Nephron (organoid): ENCODE results near the gene SLC22A3.

ENCODE experiments used
- H3K27ac Mint-ChIP-seq, 3 experiments: 2 replicates each; pipeline ENCODE4 v1.8.0; 2020; ENCODE audit warnings: mixed read lengths in 3 of 3, mild to moderate bottlenecking in 2 of 3, moderate library complexity in 1 of 3
- H3K27me3 Mint-ChIP-seq: 2 replicates; pipeline ENCODE4 v1.8.0; 2021; ENCODE audit warnings: low read depth, mild to moderate bottlenecking, moderate library complexity, mixed read lengths
- H3K36me3 Mint-ChIP-seq: 2 replicates; pipeline ENCODE4 v1.8.0; 2020; ENCODE audit warnings: low read depth, mixed read lengths
- H3K4me1 Mint-ChIP-seq: 2 replicates; pipeline ENCODE4 v1.8.0; 2020; ENCODE audit warnings: mixed read lengths
- H3K4me3 Mint-ChIP-seq, 3 experiments: 2 replicates each; pipeline ENCODE4 v1.8.0; 2020; ENCODE audit warnings: mild to moderate bottlenecking in 3 of 3, mixed read lengths in 3 of 3, moderate library complexity in 2 of 3
- H3K9me3 Mint-ChIP-seq: 2 replicates; pipeline ENCODE4 v1.8.0; 2020; ENCODE audit warnings: mixed read lengths
- CTCF ChIP-seq, 3 experiments: fragments of 200-600 bp; sonication (generic); IDR thresholded peaks; one replicate each; pipeline ENCODE4 v1.5.0; 2021; ENCODE audit warnings: antibody characterized with exemption in 3 of 3; ENCODE audit not compliant: unreplicated experiment in 3 of 3

The SLC22A3 gene

GRCh38 chr6:160431791-160432404 is 83.7 kb downstream of the SLC22A3 start:
- H3K36me3 Mint-ChIP-seq = no peaks in the 10 kb centered on the region
- TF ChIP-seq CTCF (IDR thresholded peaks at IDR 0.05; ENCODE audit: unreplicated experiment in 3 of 3) = no peak
- peaks cover 52% of the 10 kb centered on the region for H3K4me1 Mint-ChIP-seq
- no peaks in the 10 kb centered on the region for H3K9me3 Mint-ChIP-seq
- H3K4me3 Mint-ChIP-seq = no peak overlapping the region
- H3K27ac Mint-ChIP-seq = peak overlapping the region; percentile 64 to 89 (median 87)
- H3K27me3 Mint-ChIP-seq = peaks cover 14% of the 10 kb centered on the region

DNA sequence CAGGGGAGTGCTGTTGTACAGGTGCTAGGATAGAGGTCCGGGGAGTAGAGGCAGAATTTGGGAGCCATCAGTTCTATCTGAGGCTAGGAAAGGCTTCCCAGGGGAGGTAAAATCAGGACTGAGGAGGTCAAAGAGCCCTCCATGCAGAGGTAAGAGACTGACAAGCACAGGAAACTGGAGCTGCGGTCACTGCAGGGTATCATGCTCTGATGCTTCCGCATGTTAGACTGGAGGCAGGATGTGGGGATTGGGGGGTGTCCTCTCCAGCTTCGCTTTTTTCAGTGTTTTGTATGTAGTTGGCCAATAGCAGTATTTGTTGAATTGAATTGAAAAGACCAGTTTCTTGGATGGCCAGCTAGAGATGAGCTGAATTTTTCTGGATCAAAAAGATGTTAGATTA is 87.8 kb downstream of the SLC22A3 start:
- Mint-ChIP-seq H3K9me3 (no peaks in the 10 kb centered on the region), H3K27me3 (peaks cover 11% of the 10 kb centered on the region)

DNA sequence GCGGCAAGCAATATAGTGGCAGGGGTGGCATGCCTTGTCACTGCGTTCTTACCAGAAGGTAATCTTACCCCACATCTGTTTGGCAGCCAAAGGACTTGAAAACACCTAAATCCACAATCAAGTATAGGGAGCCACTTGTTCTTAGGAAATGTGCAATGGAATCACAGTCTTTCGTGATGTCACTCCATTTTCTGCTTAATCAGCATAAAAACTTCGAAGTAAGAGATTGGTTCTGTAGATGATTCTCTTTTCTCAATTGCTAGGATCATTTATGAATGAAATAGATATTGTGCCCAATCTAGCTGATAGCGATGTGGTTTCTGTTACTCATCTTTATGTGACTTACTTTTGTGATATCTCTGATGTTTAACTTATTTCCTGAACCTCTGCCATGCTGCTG is 89.0 kb downstream of the SLC22A3 start:
- H3K4me1 Mint-ChIP-seq = peaks cover 6% of the 10 kb centered on the region
- H3K9me3 Mint-ChIP-seq = no peaks in the 10 kb centered on the region
- H3K27ac Mint-ChIP-seq = no peak overlapping the region
- peaks cover 11% of the 10 kb centered on the region for H3K27me3 Mint-ChIP-seq
- H3K4me3 Mint-ChIP-seq = no peak overlapping the region
- no peaks in the 10 kb centered on the region for H3K36me3 Mint-ChIP-seq
- TF ChIP-seq CTCF (IDR thresholded peaks at IDR 0.05; ENCODE audit: unreplicated experiment in 3 of 3) = no peak

More for the DNA sequence above, 87.8 kb downstream of the SLC22A3 start:
- Mint-ChIP-seq H3K36me3 (no peaks in the 10 kb centered on the region), H3K4me1 (peaks cover 19% of the 10 kb centered on the region), H3K4me3 (no peak overlapping the region), H3K27ac (no peak overlapping the region)
- no peak for TF ChIP-seq CTCF (IDR thresholded peaks at IDR 0.05; ENCODE audit: unreplicated experiment in 3 of 3)

GRCh38 chr6:160437775-160438174 is 89.6 kb downstream of the SLC22A3 start:
- Mint-ChIP-seq H3K9me3 (no peaks in the 10 kb centered on the region), H3K4me3 (no peak overlapping the region), H3K27me3 (peaks cover 11% of the 10 kb centered on the region), H3K36me3 (no peaks in the 10 kb centered on the region), H3K27ac (no peak overlapping the region), H3K4me1 (peaks cover 6% of the 10 kb centered on the region)
- no peak for TF ChIP-seq CTCF (IDR thresholded peaks at IDR 0.05; ENCODE audit: unreplicated experiment in 3 of 3)

DNA sequence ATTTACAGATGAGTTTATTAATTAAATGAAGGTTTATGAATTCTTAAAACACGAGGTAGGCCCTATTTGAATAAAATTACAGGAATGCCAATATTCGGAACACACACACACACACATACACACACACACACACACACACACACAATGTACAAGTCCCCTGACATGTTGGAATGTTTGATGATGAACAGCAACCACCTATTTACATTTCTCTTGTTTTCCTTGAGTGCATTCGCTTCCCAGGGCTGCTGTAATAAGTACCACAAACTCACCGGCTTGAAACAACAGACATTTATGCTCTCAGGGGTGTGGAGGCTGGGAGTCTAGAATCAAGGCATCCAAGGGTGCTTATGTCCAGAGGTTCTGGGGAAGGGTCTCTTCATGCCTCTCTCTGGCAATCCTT is 90.3 kb downstream of the SLC22A3 start:
- Mint-ChIP-seq H3K9me3 (no peaks in the 10 kb centered on the region), H3K27ac (no peak overlapping the region), H3K27me3 (peaks cover 11% of the 10 kb centered on the region), H3K4me3 (no peak overlapping the region), H3K36me3 (no peaks in the 10 kb centered on the region), H3K4me1 (peaks cover 6% of the 10 kb centered on the region)
- TF ChIP-seq CTCF (IDR thresholded peaks at IDR 0.05; ENCODE audit: unreplicated experiment in 3 of 3) = no peak

GRCh38 chr6:160439751-160440150 is 91.6 kb downstream of the SLC22A3 start:
- Mint-ChIP-seq H3K27me3 (peaks cover 7% of the 10 kb centered on the region), H3K9me3 (no peaks in the 10 kb centered on the region), H3K36me3 (no peaks in the 10 kb centered on the region), H3K4me1 (peaks cover 6% of the 10 kb centered on the region), H3K4me3 (no peak overlapping the region), H3K27ac (no peak overlapping the region)
- no peak for TF ChIP-seq CTCF (IDR thresholded peaks at IDR 0.05; ENCODE audit: unreplicated experiment in 3 of 3)
